Coronary artery (tissue), 2 donors: ENCODE data around the gene KCNH5.

Experiments used
- DNase-seq: peaks from one replicate; pipeline ENCODE4 v3.0.0-alpha.2; 2017; ENCODE audit warnings: low spot score
- H3K27ac ChIP-seq, 2 donors: fragments of 200-600 bp; sonication (generic); one replicate each; pipeline ENCODE4 v1.5.1; 2016 to 2019
- H3K4me3 ChIP-seq: fragments of 200-600 bp; sonication (generic); 2 replicates; pipeline ENCODE4 v1.5.1; 2016; ENCODE audit warnings: mild to moderate bottlenecking, moderate library complexity
- TF ChIP-seq, protein P1 (sequence below): fragments of 200-600 bp; sonication (generic); IDR thresholded peaks from one replicate; pipeline ENCODE4 v1.5.1; 2019; ENCODE audit warnings: antibody characterized with exemption

KCNH5 gene

DNA sequence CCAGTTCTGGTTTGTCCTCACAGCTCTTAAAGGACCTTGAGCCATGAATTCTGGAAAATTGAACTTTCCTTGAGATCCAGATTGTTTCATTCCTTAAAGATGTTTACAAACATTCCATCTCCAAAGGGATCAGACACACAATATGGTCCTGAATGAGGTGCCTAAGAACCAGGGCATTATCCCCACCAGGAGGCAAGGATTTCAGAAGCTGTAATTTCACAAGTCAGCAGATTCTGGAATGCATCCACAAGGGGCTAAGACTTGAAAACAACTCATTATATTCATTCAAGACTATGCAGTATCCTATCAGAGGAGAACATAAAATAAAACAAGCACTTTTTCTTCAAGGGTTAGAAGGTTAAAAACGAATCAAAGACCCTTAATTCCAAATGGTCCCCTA, 15.1 kb downstream of the KCNH5 start:
- TF ChIP-seq, protein P1, sequence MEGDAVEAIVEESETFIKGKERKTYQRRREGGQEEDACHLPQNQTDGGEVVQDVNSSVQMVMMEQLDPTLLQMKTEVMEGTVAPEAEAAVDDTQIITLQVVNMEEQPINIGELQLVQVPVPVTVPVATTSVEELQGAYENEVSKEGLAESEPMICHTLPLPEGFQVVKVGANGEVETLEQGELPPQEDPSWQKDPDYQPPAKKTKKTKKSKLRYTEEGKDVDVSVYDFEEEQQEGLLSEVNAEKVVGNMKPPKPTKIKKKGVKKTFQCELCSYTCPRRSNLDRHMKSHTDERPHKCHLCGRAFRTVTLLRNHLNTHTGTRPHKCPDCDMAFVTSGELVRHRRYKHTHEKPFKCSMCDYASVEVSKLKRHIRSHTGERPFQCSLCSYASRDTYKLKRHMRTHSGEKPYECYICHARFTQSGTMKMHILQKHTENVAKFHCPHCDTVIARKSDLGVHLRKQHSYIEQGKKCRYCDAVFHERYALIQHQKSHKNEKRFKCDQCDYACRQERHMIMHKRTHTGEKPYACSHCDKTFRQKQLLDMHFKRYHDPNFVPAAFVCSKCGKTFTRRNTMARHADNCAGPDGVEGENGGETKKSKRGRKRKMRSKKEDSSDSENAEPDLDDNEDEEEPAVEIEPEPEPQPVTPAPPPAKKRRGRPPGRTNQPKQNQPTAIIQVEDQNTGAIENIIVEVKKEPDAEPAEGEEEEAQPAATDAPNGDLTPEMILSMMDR, result no peak
- DNase-seq, result no peak
- no peak overlapping the region for H3K27ac ChIP-seq
- H3K4me3 ChIP-seq, result no peak overlapping the region

DNA sequence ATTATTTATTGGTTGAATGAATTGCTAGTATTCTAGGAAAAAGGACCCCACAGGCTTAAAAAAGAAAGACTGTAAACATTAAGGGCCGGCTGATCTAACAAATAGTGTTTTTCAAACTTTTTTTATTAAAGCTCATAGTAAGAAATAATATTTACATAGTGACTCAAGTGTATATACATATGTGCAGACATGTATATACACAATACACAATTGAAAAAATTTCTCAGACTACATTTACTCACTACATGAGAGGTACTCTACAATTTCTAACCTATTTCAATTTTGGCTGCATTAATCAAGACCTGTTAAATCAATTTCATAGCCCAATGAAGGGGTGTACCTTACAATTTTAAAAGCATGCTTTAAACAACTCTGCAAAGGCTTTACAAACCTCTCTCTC, 17.5 kb downstream of the KCNH5 start:
- DNase-seq, result no peak
- TF ChIP-seq, protein P1, result no peak
- Histone ChIP-seq H3K4me3 (no peak overlapping the region), H3K27ac (no peak overlapping the region)

DNA sequence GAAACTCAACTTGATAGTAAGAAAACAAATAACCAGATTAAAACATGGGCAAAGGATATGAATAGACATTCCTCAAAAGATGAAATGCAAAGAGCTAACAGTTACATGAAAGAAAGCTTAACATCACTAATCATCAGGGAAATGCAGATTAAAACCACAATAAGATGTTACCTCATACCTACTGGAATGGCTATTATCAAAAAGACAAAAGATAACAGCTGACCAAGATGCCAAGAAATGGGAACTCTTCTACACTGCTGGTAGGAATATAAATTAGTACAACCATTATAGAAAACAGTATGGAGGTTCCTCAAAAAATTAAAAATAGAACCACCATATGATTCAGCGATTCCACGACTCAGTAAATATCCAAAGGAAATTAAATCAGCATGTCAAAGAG, 18.8 kb downstream of the KCNH5 start:
- TF ChIP-seq, protein P1, result no peak
- DNase-seq, result no peak
- Histone ChIP-seq H3K4me3 (no peak overlapping the region), H3K27ac (no peak overlapping the region)

DNA sequence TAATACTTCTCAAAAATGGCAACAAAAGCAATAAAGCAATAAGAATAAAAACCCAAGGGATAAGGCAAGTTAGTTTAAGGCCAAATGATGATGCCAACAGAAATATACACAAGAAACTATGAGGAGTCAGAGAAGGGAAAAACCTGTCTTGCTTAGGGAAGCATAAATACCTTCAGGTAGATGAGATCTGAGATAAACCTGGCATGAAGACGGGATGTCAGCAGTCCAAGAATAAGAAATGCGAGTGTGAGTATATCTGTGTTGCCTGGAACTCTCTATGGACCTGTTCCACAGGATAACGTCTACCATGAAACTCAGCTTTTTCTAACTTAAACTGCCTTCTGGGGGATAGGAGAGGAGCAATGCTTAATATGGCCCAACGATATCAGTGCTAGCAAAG, 30.6 kb downstream of the KCNH5 start:
- DNase-seq, result no peak
- TF ChIP-seq, protein P1, result no peak
- no peak overlapping the region for H3K4me3 ChIP-seq
- no peak overlapping the region for H3K27ac ChIP-seq

DNA sequence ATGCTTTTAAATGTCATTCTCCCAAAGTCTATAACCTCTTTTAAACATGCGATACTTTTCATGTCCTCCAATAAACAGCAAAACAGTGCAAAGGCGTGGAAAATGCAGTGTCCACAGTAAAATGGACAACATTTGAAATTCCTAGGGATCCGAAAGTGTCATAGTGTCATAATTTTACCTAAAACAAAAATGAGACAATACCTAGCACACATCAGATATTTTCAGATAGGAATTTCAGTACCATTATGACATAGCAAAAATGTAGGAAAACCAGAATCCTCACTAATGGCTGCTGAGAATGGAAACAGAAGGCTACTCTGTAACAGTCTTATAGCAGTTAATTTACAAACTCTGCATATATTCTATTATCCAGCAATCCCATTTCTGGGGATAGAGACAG, 33.1 kb downstream of the KCNH5 start:
- TF ChIP-seq, protein P1, result no peak
- no peak overlapping the region for H3K4me3 ChIP-seq
- no peak overlapping the region for H3K27ac ChIP-seq
- DNase-seq, result no peak

DNA sequence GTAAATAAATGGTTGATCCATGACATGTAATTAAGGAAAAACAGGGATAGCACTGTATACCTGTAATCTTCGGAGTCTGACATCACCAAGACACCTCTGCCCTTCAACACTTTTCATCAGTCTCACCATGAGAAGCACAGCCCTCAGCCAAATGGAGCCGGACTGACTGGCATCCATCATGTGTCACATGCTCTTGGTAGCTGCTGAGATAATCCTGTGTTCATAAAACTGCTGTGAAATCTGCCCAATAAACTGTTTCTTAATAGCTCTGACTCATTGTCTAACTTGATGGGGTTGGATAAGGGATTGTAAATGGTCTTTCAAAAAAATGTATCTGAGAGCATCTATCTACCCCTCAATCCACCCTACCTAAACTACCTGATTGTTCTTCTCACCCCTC, 33.6 kb downstream of the KCNH5 start:
- no peak for DNase-seq
- Histone ChIP-seq H3K4me3 (no peak overlapping the region), H3K27ac (no peak overlapping the region)
- TF ChIP-seq, protein P1, result no peak

DNA sequence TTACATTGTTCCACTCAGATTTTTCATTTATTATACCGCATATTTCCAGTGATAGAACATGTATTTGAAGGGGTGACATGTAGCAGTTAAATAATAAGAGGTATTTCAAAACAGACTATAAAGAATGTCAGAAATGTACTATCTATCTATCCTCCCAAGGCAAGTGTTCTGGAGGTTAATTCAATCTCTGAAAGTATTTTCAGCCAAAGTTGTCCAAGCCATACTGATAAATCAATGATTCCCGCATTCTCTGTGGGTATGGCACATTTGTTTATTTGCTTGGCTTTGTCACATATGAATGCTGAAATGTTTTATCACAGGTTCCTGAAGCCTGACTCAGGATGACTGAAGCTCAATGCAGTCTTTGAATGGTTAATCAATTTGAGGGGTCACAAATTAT, 35.8 kb downstream of the KCNH5 start:
- Histone ChIP-seq H3K4me3 (no peak overlapping the region), H3K27ac (no peak overlapping the region)
- no peak for DNase-seq
- TF ChIP-seq, protein P1, result no peak
